Measurements from ENCODE around the gene SH3RF3.

SH3RF3 gene

DNA sequence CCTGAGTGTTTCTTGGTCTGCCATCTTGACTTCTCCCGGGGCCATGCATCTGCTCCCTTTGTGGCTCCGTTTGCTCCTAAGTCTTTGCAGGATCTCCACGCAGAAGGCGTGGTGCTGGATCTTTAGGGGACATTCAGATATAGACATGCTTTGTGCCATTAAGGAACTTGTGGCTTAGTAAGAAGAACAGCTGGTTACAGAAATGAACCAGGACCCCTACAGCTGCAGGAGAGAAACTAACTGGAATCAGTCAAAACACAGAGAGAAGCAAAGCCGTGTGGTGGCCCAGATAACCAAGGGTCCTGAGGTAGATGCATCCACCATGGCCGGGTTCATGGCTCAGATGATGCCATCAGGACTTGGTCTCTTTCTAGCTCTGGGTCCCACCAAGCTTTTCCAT lies 97.6 kb downstream of the SH3RF3 start:
- ATAC-seq: no peak
- no peak for TF ChIP-seq TCF4 (CRISPR knock-in tag; IDR thresholded peaks at IDR 0.05; ENCODE audit: borderline replicate concordance)

DNA sequence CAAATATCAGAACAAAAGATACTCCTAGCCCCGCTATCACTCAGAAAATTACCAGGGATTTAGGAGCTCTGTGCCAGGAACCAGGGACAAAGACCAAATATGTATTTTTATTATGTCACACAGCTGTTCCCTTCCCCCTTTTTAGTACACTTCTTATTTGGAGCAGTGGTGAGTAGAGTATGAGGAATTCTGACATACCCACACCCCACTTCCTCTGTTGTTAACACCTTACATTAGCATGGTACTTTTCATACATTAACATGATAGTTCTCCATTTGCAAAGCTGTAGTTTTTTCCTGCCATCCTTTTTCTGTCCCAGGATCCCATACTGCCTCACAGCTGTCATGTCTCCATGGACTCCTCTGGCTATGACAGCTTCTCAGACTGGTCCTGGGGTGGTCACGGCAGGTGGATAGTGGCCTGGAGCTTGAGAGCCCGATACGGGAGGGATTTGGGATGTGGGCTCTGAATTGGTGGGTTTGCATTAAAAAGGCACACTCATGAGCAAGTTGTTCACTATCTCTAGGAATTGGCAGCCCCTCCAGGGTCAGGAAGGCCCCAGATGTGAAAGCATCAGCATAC lies 100.2 kb downstream of the SH3RF3 start:
- TF ChIP-seq, protein P1, sequence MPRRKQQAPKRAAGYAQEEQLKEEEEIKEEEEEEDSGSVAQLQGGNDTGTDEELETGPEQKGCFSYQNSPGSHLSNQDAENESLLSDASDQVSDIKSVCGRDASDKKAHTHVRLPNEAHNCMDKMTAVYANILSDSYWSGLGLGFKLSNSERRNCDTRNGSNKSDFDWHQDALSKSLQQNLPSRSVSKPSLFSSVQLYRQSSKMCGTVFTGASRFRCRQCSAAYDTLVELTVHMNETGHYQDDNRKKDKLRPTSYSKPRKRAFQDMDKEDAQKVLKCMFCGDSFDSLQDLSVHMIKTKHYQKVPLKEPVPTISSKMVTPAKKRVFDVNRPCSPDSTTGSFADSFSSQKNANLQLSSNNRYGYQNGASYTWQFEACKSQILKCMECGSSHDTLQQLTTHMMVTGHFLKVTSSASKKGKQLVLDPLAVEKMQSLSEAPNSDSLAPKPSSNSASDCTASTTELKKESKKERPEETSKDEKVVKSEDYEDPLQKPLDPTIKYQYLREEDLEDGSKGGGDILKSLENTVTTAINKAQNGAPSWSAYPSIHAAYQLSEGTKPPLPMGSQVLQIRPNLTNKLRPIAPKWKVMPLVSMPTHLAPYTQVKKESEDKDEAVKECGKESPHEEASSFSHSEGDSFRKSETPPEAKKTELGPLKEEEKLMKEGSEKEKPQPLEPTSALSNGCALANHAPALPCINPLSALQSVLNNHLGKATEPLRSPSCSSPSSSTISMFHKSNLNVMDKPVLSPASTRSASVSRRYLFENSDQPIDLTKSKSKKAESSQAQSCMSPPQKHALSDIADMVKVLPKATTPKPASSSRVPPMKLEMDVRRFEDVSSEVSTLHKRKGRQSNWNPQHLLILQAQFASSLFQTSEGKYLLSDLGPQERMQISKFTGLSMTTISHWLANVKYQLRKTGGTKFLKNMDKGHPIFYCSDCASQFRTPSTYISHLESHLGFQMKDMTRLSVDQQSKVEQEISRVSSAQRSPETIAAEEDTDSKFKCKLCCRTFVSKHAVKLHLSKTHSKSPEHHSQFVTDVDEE (CRISPR knock-in tag; IDR thresholded peaks at IDR 0.05): no peak
- no peak for TF ChIP-seq SNAI2 (CRISPR knock-in tag; IDR thresholded peaks at IDR 0.05)
- TF ChIP-seq ESRRG (CRISPR knock-in tag; IDR thresholded peaks at IDR 0.05): no peak
- no peak for TF ChIP-seq PPARA (CRISPR knock-in tag; IDR thresholded peaks at IDR 0.05; ENCODE audit: borderline replicate concordance)
- no peak for TF ChIP-seq TOX (CRISPR knock-in tag; IDR thresholded peaks at IDR 0.05; ENCODE audit: borderline replicate concordance)
- TF ChIP-seq ZC3H10 (CRISPR knock-in tag; IDR thresholded peaks at IDR 0.05): no peak
- no peak for TF ChIP-seq ZNF8 (CRISPR knock-in tag; IDR thresholded peaks at IDR 0.05)
- TF ChIP-seq, protein P2, sequence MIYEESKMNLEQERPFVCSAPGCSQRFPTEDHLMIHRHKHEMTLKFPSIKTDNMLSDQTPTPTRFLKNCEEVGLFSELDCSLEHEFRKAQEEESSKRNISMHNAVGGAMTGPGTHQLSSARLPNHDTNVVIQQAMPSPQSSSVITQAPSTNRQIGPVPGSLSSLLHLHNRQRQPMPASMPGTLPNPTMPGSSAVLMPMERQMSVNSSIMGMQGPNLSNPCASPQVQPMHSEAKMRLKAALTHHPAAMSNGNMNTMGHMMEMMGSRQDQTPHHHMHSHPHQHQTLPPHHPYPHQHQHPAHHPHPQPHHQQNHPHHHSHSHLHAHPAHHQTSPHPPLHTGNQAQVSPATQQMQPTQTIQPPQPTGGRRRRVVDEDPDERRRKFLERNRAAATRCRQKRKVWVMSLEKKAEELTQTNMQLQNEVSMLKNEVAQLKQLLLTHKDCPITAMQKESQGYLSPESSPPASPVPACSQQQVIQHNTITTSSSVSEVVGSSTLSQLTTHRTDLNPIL (CRISPR knock-in tag; IDR thresholded peaks at IDR 0.05; ENCODE audit: low read depth): no peak
- no peak for TF ChIP-seq CSDC2 (CRISPR knock-in tag; IDR thresholded peaks at IDR 0.05)
- TF ChIP-seq, protein P3, sequence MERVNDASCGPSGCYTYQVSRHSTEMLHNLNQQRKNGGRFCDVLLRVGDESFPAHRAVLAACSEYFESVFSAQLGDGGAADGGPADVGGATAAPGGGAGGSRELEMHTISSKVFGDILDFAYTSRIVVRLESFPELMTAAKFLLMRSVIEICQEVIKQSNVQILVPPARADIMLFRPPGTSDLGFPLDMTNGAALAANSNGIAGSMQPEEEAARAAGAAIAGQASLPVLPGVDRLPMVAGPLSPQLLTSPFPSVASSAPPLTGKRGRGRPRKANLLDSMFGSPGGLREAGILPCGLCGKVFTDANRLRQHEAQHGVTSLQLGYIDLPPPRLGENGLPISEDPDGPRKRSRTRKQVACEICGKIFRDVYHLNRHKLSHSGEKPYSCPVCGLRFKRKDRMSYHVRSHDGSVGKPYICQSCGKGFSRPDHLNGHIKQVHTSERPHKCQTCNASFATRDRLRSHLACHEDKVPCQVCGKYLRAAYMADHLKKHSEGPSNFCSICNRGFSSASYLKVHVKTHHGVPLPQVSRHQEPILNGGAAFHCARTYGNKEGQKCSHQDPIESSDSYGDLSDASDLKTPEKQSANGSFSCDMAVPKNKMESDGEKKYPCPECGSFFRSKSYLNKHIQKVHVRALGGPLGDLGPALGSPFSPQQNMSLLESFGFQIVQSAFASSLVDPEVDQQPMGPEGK (CRISPR knock-in tag; IDR thresholded peaks at IDR 0.05; ENCODE audit: borderline replicate concordance): no peak
- TF ChIP-seq ISL1 (CRISPR knock-in tag; IDR thresholded peaks at IDR 0.05): no peak
- TF ChIP-seq ARNTL (CRISPR knock-in tag; IDR thresholded peaks at IDR 0.05; ENCODE audit: borderline replicate concordance, low read depth): no peak
- no peak for TF ChIP-seq RARB (CRISPR knock-in tag; IDR thresholded peaks at IDR 0.05)
- no peak for TF ChIP-seq ZFP30 (CRISPR knock-in tag; IDR thresholded peaks at IDR 0.05)
- no peak for TF ChIP-seq ZNF565 (CRISPR knock-in tag; conservative IDR thresholded peaks at IDR 0.05; ENCODE audit: low read depth)
- ATAC-seq: no peak

DNA sequence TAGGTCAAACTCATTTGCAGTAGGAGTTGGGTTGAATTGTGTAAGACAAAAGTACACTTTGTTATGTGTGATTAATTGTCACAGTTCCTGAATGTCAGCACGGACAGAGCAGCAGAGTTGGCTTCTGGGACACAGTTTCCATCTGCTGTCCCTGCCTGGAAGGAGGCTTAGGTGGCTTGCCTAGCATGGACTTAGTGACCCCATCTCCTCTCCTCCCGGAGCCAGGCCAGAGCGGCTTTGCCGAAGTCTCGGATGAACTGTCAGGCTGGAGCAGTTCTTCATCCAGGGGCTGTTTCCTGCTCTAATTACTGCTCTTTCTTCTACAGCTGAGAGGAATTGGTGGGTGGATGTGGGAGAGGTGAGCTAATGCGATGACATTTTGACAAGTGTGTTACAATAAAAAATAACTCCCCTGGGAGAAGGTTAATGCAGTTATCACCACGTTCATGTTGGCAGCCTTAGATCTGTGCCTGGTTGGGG lies 102.0 kb downstream of the SH3RF3 start:
- no peak for ATAC-seq
- no peak for TF ChIP-seq ZNF8 (CRISPR knock-in tag; IDR thresholded peaks at IDR 0.05)
- no peak for TF ChIP-seq CSDC2 (CRISPR knock-in tag; IDR thresholded peaks at IDR 0.05)
- no peak for TF ChIP-seq RARB (CRISPR knock-in tag; IDR thresholded peaks at IDR 0.05)
- no peak for TF ChIP-seq OSR1 (CRISPR knock-in tag; IDR thresholded peaks at IDR 0.05)
- TF ChIP-seq, protein P4, sequence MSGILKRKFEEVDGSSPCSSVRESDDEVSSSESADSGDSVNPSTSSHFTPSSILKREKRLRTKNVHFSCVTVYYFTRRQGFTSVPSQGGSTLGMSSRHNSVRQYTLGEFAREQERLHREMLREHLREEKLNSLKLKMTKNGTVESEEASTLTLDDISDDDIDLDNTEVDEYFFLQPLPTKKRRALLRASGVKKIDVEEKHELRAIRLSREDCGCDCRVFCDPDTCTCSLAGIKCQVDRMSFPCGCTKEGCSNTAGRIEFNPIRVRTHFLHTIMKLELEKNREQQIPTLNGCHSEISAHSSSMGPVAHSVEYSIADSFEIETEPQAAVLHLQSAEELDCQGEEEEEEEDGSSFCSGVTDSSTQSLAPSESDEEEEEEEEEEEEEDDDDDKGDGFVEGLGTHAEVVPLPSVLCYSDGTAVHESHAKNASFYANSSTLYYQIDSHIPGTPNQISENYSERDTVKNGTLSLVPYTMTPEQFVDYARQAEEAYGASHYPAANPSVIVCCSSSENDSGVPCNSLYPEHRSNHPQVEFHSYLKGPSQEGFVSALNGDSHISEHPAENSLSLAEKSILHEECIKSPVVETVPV (CRISPR knock-in tag; IDR thresholded peaks at IDR 0.05): no peak
- TF ChIP-seq, protein P2 (CRISPR knock-in tag; IDR thresholded peaks at IDR 0.05; ENCODE audit: low read depth): no peak
- no peak for TF ChIP-seq BACH2 (CRISPR knock-in tag; IDR thresholded peaks at IDR 0.05; ENCODE audit: borderline replicate concordance)
- TF ChIP-seq, protein P3 (CRISPR knock-in tag; IDR thresholded peaks at IDR 0.05; ENCODE audit: borderline replicate concordance): no peak
- TF ChIP-seq, protein P1 (CRISPR knock-in tag; IDR thresholded peaks at IDR 0.05): no peak
- TF ChIP-seq ESRRG (CRISPR knock-in tag; IDR thresholded peaks at IDR 0.05): no peak
- no peak for TF ChIP-seq ARNTL (CRISPR knock-in tag; IDR thresholded peaks at IDR 0.05; ENCODE audit: borderline replicate concordance, low read depth)

All from SK-N-SH treated with all-trans-retinoic acid at 6 μM for 48 hours (cell line).